GM23338 (cell line): ENCODE results near the gene KCTD3. TPM values are rescaled to one million over a fixed set of nuclear protein-coding genes. Genes with fewer than 3 reads are reported as not detected.
A peak's percentile ranks its signal among the peaks of the same experiment; 100 is the strongest.

ENCODE experiments used
- ATAC-seq: fragments of 200-7000 bp; cut with Tn5 transposase; 3 replicates; pipeline ENCODE4 v1.9.1; 2020
- DNase-seq: peaks from one replicate; pipeline ENCODE4 v3.0.0-alpha.2; 2015; ENCODE audit warnings: low spot score
- H2AFZ ChIP-seq: fragments of 200-600 bp; sonication (generic); 2 replicates; pipeline ENCODE4 v1.8.0; 2016; ENCODE audit warnings: antibody characterized with exemption, mild to moderate bottlenecking, moderate library complexity
- H3F3A ChIP-seq: fragments of 200-600 bp; sonication (generic); replicated peaks from 2 replicates; pipeline ENCODE4 v1.8.0; 2017; ENCODE audit warnings: antibody characterized with exemption, mixed run types, low read depth
- H3K27ac ChIP-seq: fragments of 200-600 bp; sonication (generic); 2 replicates; pipeline ENCODE4 v1.6.1; 2016; ENCODE audit warnings: low read depth
- H3K27me3 ChIP-seq: fragments of 200-600 bp; sonication (generic); 2 replicates; pipeline ENCODE4 v1.8.0; 2016; ENCODE audit warnings: mild to moderate bottlenecking, mixed run types, moderate library complexity; ENCODE audit not compliant: insufficient read depth
- H3K36me3 ChIP-seq: fragments of 200-600 bp; sonication (generic); 2 replicates; pipeline ENCODE4 v1.8.0; 2016; ENCODE audit warnings: mild to moderate bottlenecking; ENCODE audit not compliant: insufficient read depth
- H3K4me1 ChIP-seq: fragments of 200-600 bp; sonication (generic); 2 replicates; pipeline ENCODE4 v1.8.0; 2016; ENCODE audit warnings: mild to moderate bottlenecking, moderate library complexity; ENCODE audit not compliant: insufficient read depth
- H3K4me2 ChIP-seq: fragments of 200-600 bp; sonication (generic); 2 replicates; pipeline ENCODE4 v1.7.1; 2017; ENCODE audit warnings: mixed run types
- H3K4me3 ChIP-seq: fragments of 200-600 bp; sonication (generic); 2 replicates; pipeline ENCODE4 v1.6.1; 2016; ENCODE audit warnings: mixed run types
- H3K79me2 ChIP-seq: fragments of 200-600 bp; sonication (generic); replicated peaks from 2 replicates; pipeline ENCODE4 v1.8.0; 2017; ENCODE audit warnings: mild to moderate bottlenecking; ENCODE audit not compliant: insufficient read depth
- H3K9me2 ChIP-seq: fragments of 200-600 bp; sonication (generic); 2 replicates; pipeline ENCODE4 v1.8.0; 2017; ENCODE audit not compliant: insufficient read depth
- H4K20me1 ChIP-seq: fragments of 200-600 bp; sonication (generic); replicated peaks from 2 replicates; pipeline ENCODE4 v1.8.0; 2017; ENCODE audit warnings: mild to moderate bottlenecking; ENCODE audit not compliant: insufficient read depth
- H3K27ac Mint-ChIP-seq: 2 replicates; pipeline ENCODE4 v1.8.0; 2020; ENCODE audit warnings: inconsistent platforms, mild to moderate bottlenecking, moderate library complexity, mixed read lengths
- H3K27me3 Mint-ChIP-seq: 3 replicates; pipeline ENCODE4 v1.8.0; 2022; ENCODE audit warnings: low read depth, mild to moderate bottlenecking, moderate library complexity, mixed read lengths, inconsistent platforms; ENCODE audit not compliant: insufficient read depth, poor library complexity
- H3K36me3 Mint-ChIP-seq: 3 replicates; pipeline ENCODE4 v1.8.0; 2021; ENCODE audit warnings: low read depth, mild to moderate bottlenecking, inconsistent platforms, moderate library complexity, mixed read lengths
- H3K4me1 Mint-ChIP-seq: 3 replicates; pipeline ENCODE4 v1.8.0; 2020; ENCODE audit warnings: mild to moderate bottlenecking, inconsistent platforms, mixed read lengths
- H3K4me3 Mint-ChIP-seq: 3 replicates; pipeline ENCODE4 v1.8.0; 2021; ENCODE audit warnings: moderate library complexity, mild to moderate bottlenecking, inconsistent platforms, mixed read lengths
- H3K9me3 Mint-ChIP-seq: 3 replicates; pipeline ENCODE4 v1.8.0; 2020; ENCODE audit warnings: moderate library complexity, mild to moderate bottlenecking, inconsistent platforms, mixed read lengths
- CREB1 ChIP-seq: fragments of 250-450 bp; sonication (Bioruptor Pico); IDR thresholded peaks from 2 replicates; pipeline ENCODE4 v1.5.0; 2020; ENCODE audit warnings: low read depth, mild to moderate bottlenecking, moderate library complexity
- EZH2 ChIP-seq: fragments of 200-600 bp; sonication (generic); IDR thresholded peaks from one replicate; pipeline ENCODE4 v1.8.0; 2017; ENCODE audit warnings: antibody characterized with exemption, mild to moderate bottlenecking, low read depth; ENCODE audit not compliant: unreplicated experiment
- POLR2AphosphoS5 ChIP-seq: IDR thresholded peaks from 2 replicates; pipeline ENCODE4 v1.6.1; 2016; ENCODE audit warnings: antibody characterized with exemption, low read depth
- STAT1 ChIP-seq: IDR thresholded peaks from one replicate; pipeline ENCODE4 v1.6.1; 2016; ENCODE audit warnings: antibody characterized with exemption; ENCODE audit not compliant: unreplicated experiment
- polyA plus RNA-seq: library from polyadenylated mRNA; unstranded; fragments of >200 nt; fragmentation: Nextera tagmentation; extraction: Ambion mirVana; gene quantifications from 2 replicates; pipeline ENCODE4 v1.2.1, GENCODE V29; 2016
- total RNA-seq: library from RNA; depleted of rRNA; stranded (reverse); fragments of >200 nt; shearing (Covaris generic); gene quantifications from 2 replicates; pipeline ENCODE4 v1.2.3, GENCODE V29; 2014
- TF ChIP-seq, protein P1 (sequence below): IDR thresholded peaks from 2 replicates; pipeline ENCODE4 v1.6.1; 2016; ENCODE audit warnings: antibody characterized with exemption
- TF ChIP-seq, protein P2 (sequence below), 2 experiments: fragments of 200-600 bp in 1 of 2; sonication (generic) in 1 of 2; conservative IDR thresholded peaks; 2 replicates each; pipeline versions ENCODE4 v1.5.1 to v1.6.1; 2016 to 2017; ENCODE audit warnings: antibody characterized with exemption in 2 of 2, low read depth in 2 of 2, mild to moderate bottlenecking in 2 of 2, moderate library complexity in 1 of 2
- TF ChIP-seq, protein P3 (sequence below): fragments of 250-450 bp; sonication (Bioruptor Pico); IDR thresholded peaks from 2 replicates; pipeline ENCODE4 v1.5.0; 2020; ENCODE audit warnings: mild to moderate bottlenecking, moderate library complexity
- TF ChIP-seq, protein P4 (sequence below): IDR thresholded peaks from one replicate; pipeline ENCODE4 v1.6.1; 2018; ENCODE audit warnings: antibody characterized with exemption; ENCODE audit not compliant: unreplicated experiment

The KCTD3 gene
- total and polyA plus RNA-seq, 2 experiments from 2014 or later: 29.4 to 60.3 TPM

DNA sequence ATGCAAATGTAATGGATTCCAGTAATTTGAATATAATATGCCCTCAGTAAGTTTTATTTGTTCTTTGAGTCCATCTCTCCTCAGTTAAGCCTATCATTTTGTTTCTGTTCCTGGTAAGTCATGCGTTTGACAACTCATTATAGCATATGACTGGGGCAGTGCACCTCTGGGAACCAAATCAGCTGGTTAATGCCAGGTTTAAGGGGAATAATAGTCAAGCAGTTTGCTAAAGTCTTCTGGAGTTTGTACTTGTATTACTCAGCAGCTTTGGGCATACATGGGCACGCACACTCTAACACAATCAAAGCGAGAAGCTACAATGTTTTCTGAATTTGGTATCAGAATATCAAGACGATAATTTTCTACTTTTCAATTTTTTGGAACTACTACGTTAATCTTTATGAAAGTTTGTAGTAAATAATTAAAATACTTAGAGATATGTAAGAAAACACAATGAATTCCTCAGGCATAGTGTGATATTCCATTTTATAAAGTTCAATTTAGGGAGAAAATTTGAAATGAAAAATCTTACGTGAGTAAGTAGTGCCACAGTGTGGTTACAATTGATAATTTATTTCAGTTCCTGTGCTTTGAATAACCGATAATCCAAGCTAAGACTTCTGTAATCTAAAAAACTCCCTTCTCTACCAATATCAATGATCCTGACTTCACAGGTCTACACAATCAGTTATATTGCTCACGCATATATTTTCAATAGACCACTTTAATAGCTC, 43.8 kb upstream of the KCTD3 start:
- Mint-ChIP-seq H3K27me3 (peaks cover 2% of the 10 kb centered on the region), H3K4me1 (no peaks in the 10 kb centered on the region), H3K27ac (no peak overlapping the region), H3K36me3 (no peaks in the 10 kb centered on the region), H3K9me3 (no peaks in the 10 kb centered on the region), H3K4me3 (no peak overlapping the region)
- H3K4me3 ChIP-seq: no peak overlapping the region
- no peaks in the 10 kb centered on the region for H3F3A ChIP-seq
- no peaks in the 10 kb centered on the region for H3K36me3 ChIP-seq
- DNase-seq: peak; percentile 30
- H3K9me2 ChIP-seq: no peaks in the 10 kb centered on the region
- no peak overlapping the region for H2AFZ ChIP-seq
- no peaks in the 10 kb centered on the region for H3K79me2 ChIP-seq
- no peaks in the 10 kb centered on the region for H3K27me3 ChIP-seq
- H4K20me1 ChIP-seq: no peaks in the 10 kb centered on the region
- H3K27ac ChIP-seq: no peak overlapping the region
- H3K4me1 ChIP-seq: no peaks in the 10 kb centered on the region
- TF ChIP-seq, protein P1, sequence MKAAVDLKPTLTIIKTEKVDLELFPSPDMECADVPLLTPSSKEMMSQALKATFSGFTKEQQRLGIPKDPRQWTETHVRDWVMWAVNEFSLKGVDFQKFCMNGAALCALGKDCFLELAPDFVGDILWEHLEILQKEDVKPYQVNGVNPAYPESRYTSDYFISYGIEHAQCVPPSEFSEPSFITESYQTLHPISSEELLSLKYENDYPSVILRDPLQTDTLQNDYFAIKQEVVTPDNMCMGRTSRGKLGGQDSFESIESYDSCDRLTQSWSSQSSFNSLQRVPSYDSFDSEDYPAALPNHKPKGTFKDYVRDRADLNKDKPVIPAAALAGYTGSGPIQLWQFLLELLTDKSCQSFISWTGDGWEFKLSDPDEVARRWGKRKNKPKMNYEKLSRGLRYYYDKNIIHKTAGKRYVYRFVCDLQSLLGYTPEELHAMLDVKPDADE: no peak
- no peak for TF ChIP-seq EZH2
- TF ChIP-seq, protein P2, sequence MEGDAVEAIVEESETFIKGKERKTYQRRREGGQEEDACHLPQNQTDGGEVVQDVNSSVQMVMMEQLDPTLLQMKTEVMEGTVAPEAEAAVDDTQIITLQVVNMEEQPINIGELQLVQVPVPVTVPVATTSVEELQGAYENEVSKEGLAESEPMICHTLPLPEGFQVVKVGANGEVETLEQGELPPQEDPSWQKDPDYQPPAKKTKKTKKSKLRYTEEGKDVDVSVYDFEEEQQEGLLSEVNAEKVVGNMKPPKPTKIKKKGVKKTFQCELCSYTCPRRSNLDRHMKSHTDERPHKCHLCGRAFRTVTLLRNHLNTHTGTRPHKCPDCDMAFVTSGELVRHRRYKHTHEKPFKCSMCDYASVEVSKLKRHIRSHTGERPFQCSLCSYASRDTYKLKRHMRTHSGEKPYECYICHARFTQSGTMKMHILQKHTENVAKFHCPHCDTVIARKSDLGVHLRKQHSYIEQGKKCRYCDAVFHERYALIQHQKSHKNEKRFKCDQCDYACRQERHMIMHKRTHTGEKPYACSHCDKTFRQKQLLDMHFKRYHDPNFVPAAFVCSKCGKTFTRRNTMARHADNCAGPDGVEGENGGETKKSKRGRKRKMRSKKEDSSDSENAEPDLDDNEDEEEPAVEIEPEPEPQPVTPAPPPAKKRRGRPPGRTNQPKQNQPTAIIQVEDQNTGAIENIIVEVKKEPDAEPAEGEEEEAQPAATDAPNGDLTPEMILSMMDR (conservative IDR thresholded peaks at IDR 0.05; ENCODE audit: low read depth in 2 of 2): peak in 1 of 2 experiments; percentile 57; a peak in 3 of 4 replicates
- no peak for ATAC-seq
- H3K4me2 ChIP-seq: no peak overlapping the region

DNA sequence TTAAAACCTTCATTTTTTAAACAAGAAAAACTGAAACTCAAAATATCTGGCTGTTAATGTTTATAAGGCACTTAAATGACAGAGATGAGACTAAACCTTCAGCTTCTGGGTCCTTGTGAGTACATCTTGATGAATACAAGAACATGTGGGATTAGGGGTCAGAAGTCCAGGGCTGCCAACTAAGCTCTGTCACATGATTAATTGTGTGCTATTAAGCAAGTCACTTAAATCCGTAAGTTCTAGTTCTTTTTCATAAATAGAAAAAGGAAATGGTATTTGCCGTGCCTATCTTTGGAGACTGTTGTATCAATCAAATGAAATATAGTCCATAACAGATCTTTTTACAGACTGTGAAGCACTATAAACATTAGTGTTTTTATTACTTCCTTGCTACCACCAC, 43.2 kb upstream of the KCTD3 start:
- H3K9me3 Mint-ChIP-seq: no peaks in the 10 kb centered on the region
- no peak overlapping the region for H3K4me3 Mint-ChIP-seq
- Histone ChIP-seq H3K27ac (no peak overlapping the region), H3K79me2 (no peaks in the 10 kb centered on the region), H3K4me2 (no peak overlapping the region), H3F3A (no peaks in the 10 kb centered on the region), H2AFZ (no peak overlapping the region), H3K27me3 (no peaks in the 10 kb centered on the region), H4K20me1 (no peaks in the 10 kb centered on the region), H3K4me3 (no peak overlapping the region), H3K9me2 (no peaks in the 10 kb centered on the region), H3K4me1 (no peaks in the 10 kb centered on the region), H3K36me3 (no peaks in the 10 kb centered on the region)
- H3K4me1 Mint-ChIP-seq: no peaks in the 10 kb centered on the region
- H3K27ac Mint-ChIP-seq: no peak overlapping the region
- DNase-seq (no peak), ATAC-seq (no peak)
- H3K36me3 Mint-ChIP-seq: no peaks in the 10 kb centered on the region
- peaks cover 2% of the 10 kb centered on the region for H3K27me3 Mint-ChIP-seq
- TF ChIP-seq, protein P3, sequence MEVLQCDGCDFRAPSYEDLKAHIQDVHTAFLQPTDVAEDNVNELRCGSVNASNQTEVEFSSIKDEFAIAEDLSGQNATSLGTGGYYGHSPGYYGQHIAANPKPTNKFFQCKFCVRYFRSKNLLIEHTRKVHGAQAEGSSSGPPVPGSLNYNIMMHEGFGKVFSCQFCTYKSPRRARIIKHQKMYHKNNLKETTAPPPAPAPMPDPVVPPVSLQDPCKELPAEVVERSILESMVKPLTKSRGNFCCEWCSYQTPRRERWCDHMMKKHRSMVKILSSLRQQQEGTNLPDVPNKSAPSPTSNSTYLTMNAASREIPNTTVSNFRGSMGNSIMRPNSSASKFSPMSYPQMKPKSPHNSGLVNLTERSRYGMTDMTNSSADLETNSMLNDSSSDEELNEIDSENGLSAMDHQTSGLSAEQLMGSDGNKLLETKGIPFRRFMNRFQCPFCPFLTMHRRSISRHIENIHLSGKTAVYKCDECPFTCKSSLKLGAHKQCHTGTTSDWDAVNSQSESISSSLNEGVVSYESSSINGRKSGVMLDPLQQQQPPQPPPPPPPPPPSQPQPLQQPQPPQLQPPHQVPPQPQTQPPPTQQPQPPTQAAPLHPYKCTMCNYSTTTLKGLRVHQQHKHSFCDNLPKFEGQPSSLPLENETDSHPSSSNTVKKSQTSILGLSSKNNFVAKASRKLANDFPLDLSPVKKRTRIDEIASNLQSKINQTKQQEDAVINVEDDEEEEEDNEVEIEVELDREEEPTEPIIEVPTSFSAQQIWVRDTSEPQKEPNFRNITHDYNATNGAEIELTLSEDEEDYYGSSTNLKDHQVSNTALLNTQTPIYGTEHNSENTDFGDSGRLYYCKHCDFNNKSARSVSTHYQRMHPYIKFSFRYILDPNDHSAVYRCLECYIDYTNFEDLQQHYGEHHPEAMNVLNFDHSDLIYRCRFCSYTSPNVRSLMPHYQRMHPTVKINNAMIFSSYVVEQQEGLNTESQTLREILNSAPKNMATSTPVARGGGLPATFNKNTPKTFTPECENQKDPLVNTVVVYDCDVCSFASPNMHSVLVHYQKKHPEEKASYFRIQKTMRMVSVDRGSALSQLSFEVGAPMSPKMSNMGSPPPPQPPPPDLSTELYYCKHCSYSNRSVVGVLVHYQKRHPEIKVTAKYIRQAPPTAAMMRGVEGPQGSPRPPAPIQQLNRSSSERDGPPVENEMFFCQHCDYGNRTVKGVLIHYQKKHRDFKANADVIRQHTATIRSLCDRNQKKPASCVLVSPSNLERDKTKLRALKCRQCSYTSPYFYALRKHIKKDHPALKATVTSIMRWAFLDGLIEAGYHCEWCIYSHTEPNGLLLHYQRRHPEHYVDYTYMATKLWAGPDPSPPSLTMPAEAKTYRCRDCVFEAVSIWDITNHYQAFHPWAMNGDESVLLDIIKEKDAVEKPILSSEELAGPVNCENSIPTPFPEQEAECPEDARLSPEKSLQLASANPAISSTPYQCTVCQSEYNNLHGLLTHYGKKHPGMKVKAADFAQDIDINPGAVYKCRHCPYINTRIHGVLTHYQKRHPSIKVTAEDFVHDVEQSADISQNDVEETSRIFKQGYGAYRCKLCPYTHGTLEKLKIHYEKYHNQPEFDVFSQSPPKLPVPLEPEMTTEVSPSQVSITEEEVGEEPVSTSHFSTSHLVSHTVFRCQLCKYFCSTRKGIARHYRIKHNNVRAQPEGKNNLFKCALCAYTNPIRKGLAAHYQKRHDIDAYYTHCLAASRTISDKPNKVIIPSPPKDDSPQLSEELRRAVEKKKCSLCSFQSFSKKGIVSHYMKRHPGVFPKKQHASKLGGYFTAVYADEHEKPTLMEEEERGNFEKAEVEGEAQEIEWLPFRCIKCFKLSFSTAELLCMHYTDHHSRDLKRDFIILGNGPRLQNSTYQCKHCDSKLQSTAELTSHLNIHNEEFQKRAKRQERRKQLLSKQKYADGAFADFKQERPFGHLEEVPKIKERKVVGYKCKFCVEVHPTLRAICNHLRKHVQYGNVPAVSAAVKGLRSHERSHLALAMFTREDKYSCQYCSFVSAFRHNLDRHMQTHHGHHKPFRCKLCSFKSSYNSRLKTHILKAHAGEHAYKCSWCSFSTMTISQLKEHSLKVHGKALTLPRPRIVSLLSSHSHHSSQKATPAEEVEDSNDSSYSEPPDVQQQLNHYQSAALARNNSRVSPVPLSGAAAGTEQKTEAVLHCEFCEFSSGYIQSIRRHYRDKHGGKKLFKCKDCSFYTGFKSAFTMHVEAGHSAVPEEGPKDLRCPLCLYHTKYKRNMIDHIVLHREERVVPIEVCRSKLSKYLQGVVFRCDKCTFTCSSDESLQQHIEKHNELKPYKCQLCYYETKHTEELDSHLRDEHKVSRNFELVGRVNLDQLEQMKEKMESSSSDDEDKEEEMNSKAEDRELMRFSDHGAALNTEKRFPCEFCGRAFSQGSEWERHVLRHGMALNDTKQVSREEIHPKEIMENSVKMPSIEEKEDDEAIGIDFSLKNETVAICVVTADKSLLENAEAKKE (CRISPR knock-in tag): no peak
- TF ChIP-seq, protein P4, sequence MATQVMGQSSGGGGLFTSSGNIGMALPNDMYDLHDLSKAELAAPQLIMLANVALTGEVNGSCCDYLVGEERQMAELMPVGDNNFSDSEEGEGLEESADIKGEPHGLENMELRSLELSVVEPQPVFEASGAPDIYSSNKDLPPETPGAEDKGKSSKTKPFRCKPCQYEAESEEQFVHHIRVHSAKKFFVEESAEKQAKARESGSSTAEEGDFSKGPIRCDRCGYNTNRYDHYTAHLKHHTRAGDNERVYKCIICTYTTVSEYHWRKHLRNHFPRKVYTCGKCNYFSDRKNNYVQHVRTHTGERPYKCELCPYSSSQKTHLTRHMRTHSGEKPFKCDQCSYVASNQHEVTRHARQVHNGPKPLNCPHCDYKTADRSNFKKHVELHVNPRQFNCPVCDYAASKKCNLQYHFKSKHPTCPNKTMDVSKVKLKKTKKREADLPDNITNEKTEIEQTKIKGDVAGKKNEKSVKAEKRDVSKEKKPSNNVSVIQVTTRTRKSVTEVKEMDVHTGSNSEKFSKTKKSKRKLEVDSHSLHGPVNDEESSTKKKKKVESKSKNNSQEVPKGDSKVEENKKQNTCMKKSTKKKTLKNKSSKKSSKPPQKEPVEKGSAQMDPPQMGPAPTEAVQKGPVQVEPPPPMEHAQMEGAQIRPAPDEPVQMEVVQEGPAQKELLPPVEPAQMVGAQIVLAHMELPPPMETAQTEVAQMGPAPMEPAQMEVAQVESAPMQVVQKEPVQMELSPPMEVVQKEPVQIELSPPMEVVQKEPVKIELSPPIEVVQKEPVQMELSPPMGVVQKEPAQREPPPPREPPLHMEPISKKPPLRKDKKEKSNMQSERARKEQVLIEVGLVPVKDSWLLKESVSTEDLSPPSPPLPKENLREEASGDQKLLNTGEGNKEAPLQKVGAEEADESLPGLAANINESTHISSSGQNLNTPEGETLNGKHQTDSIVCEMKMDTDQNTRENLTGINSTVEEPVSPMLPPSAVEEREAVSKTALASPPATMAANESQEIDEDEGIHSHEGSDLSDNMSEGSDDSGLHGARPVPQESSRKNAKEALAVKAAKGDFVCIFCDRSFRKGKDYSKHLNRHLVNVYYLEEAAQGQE: no peak
- TF ChIP-seq CREB1 (CRISPR knock-in tag): no peak
- TF ChIP-seq STAT1: no peak
- TF ChIP-seq EZH2: no peak
- no peak for TF ChIP-seq POLR2AphosphoS5
